ENCODE data around the gene CGB8.

DNA sequence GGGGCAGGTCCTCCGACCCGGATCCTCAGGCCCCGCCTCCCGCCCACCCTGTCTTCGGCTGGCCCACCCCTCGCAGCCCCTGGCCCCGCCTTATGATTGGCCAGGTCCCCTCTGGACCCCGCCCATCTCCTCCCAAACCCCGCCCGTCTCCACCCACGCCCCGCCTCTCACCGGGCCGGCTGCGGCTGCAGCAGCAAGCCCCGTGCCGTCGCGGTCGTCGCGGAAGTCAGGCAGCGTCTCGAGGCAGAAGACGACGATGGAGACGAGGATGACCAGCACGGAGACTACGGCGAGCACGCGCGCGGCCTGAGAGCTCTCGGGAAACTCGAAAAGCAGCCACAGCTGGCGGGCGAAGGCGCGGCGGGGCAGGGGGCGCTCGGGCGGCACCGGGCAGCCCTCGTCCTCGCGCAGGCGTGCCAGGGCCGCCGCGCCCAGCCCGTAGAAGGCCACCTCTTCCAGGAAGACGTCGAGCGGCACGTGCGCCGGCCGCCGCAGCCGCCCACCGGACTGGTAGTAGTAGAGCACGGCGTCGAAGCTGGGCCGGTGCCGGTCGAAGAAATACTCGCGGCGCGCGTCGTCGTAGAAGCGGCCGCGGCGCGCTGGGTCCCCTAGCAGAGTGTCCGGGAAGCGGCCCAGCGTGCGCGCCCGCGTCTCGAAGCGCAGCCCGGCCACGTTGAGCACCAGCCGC lies 23.1 kb upstream of the CGB8 start:
- TF ChIP-seq, protein P1, sequence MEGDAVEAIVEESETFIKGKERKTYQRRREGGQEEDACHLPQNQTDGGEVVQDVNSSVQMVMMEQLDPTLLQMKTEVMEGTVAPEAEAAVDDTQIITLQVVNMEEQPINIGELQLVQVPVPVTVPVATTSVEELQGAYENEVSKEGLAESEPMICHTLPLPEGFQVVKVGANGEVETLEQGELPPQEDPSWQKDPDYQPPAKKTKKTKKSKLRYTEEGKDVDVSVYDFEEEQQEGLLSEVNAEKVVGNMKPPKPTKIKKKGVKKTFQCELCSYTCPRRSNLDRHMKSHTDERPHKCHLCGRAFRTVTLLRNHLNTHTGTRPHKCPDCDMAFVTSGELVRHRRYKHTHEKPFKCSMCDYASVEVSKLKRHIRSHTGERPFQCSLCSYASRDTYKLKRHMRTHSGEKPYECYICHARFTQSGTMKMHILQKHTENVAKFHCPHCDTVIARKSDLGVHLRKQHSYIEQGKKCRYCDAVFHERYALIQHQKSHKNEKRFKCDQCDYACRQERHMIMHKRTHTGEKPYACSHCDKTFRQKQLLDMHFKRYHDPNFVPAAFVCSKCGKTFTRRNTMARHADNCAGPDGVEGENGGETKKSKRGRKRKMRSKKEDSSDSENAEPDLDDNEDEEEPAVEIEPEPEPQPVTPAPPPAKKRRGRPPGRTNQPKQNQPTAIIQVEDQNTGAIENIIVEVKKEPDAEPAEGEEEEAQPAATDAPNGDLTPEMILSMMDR (IDR thresholded peaks at IDR 0.05; ENCODE audit: low read depth, low read length, missing input control) = no peak
- TF ChIP-seq GABPA (IDR thresholded peaks at IDR 0.05 in 1 of 2, conservative IDR thresholded peaks at IDR 0.05 in 1 of 2) (no peak), SP1 (IDR thresholded peaks at IDR 0.05) (no peak), TAF1 (conservative IDR thresholded peaks at IDR 0.05) (no peak), YY1 (IDR thresholded peaks at IDR 0.05) (no peak), NR2F2 (IDR thresholded peaks at IDR 0.05) (no peak), EGR1 (IDR thresholded peaks at IDR 0.05; ENCODE audit: low read depth in 2 of 2) (no peak), JUND (IDR thresholded peaks at IDR 0.05) (no peak), FOXA1 (IDR thresholded peaks at IDR 0.05) (no peak), HNF4A (conservative IDR thresholded peaks at IDR 0.05) (no peak)
- TF ChIP-seq, protein P2, sequence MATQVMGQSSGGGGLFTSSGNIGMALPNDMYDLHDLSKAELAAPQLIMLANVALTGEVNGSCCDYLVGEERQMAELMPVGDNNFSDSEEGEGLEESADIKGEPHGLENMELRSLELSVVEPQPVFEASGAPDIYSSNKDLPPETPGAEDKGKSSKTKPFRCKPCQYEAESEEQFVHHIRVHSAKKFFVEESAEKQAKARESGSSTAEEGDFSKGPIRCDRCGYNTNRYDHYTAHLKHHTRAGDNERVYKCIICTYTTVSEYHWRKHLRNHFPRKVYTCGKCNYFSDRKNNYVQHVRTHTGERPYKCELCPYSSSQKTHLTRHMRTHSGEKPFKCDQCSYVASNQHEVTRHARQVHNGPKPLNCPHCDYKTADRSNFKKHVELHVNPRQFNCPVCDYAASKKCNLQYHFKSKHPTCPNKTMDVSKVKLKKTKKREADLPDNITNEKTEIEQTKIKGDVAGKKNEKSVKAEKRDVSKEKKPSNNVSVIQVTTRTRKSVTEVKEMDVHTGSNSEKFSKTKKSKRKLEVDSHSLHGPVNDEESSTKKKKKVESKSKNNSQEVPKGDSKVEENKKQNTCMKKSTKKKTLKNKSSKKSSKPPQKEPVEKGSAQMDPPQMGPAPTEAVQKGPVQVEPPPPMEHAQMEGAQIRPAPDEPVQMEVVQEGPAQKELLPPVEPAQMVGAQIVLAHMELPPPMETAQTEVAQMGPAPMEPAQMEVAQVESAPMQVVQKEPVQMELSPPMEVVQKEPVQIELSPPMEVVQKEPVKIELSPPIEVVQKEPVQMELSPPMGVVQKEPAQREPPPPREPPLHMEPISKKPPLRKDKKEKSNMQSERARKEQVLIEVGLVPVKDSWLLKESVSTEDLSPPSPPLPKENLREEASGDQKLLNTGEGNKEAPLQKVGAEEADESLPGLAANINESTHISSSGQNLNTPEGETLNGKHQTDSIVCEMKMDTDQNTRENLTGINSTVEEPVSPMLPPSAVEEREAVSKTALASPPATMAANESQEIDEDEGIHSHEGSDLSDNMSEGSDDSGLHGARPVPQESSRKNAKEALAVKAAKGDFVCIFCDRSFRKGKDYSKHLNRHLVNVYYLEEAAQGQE (IDR thresholded peaks at IDR 0.05) = no peak
- TF ChIP-seq, protein P3, sequence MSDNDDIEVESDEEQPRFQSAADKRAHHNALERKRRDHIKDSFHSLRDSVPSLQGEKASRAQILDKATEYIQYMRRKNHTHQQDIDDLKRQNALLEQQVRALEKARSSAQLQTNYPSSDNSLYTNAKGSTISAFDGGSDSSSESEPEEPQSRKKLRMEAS (IDR thresholded peaks at IDR 0.05) = no peak
- TF ChIP-seq, protein P4, sequence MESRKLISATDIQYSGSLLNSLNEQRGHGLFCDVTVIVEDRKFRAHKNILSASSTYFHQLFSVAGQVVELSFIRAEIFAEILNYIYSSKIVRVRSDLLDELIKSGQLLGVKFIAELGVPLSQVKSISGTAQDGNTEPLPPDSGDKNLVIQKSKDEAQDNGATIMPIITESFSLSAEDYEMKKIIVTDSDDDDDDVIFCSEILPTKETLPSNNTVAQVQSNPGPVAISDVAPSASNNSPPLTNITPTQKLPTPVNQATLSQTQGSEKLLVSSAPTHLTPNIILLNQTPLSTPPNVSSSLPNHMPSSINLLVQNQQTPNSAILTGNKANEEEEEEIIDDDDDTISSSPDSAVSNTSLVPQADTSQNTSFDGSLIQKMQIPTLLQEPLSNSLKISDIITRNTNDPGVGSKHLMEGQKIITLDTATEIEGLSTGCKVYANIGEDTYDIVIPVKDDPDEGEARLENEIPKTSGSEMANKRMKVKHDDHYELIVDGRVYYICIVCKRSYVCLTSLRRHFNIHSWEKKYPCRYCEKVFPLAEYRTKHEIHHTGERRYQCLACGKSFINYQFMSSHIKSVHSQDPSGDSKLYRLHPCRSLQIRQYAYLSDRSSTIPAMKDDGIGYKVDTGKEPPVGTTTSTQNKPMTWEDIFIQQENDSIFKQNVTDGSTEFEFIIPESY (IDR thresholded peaks at IDR 0.05) = no peak

Data from liver (tissue), 3 donors.